Neural cell (in vitro differentiated cells): ENCODE data around the gene CDKL5.

Experiments used
- CTCF ChIP-seq: fragments of 450-650 bp; IDR thresholded peaks from 2 replicates; pipeline ENCODE4 v1.5.1; 2014; ENCODE audit warnings: antibody characterized with exemption, mild to moderate bottlenecking, moderate library complexity; ENCODE audit not compliant: poor library complexity, severe bottlenecking
- EP300 ChIP-seq: fragments of 450-650 bp; conservative IDR thresholded peaks from 2 replicates; pipeline ENCODE4 v1.6.1; 2014; ENCODE audit warnings: antibody characterized with exemption, mild to moderate bottlenecking, moderate library complexity; ENCODE audit not compliant: poor library complexity, severe bottlenecking
- EZH2 ChIP-seq: fragments of 200-600, 300-800 bp; shearing (Covaris generic), sonication (generic); IDR thresholded peaks from 2 replicates; pipeline ENCODE4 v1.6.1; 2014; ENCODE audit warnings: antibody characterized with exemption, low read length, borderline replicate concordance, mild to moderate bottlenecking; ENCODE audit not compliant: insufficient read depth, poor library complexity, severe bottlenecking
- POLR2AphosphoS5 ChIP-seq: IDR thresholded peaks from 2 replicates; pipeline ENCODE4 v1.6.1; 2012
- RAD21 ChIP-seq: fragments of 450-650 bp; conservative IDR thresholded peaks from 2 replicates; pipeline ENCODE4 v1.6.1; 2014; ENCODE audit warnings: antibody characterized with exemption, mild to moderate bottlenecking, moderate library complexity
- REST ChIP-seq: IDR thresholded peaks from 2 replicates; pipeline ENCODE4 v1.6.1; 2012; ENCODE audit warnings: borderline replicate concordance

- no peak for TF ChIP-seq EZH2
- no peak for TF ChIP-seq CTCF
- no peak for TF ChIP-seq EP300
- TF ChIP-seq RAD21: no peak
- no peak for TF ChIP-seq POLR2AphosphoS5
- TF ChIP-seq REST: no peak
Measured at GRCh38 chrX:18652636-18653035, 227.2 kb downstream of the CDKL5 start.
